ENCODE results near the gene VAMP1. TPM values are rescaled to one million over a fixed set of nuclear protein-coding genes. Genes with fewer than 3 reads are reported as not detected.

The VAMP1 gene, protein sequence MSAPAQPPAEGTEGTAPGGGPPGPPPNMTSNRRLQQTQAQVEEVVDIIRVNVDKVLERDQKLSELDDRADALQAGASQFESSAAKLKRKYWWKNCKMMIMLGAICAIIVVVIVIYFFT
- 10.3 TPM in 2 replicates for total RNA-seq (2021)
- long read RNA-seq, transcript VAMP1-201 (4 exons, 3,449 nt): major isoform, 5 of 10 reads
- long read RNA-seq, partial matches to known transcripts: 0 of 10 reads
- long read RNA-seq, other reads (novel, unspliced or antisense): 2 of 10 reads

DNA sequence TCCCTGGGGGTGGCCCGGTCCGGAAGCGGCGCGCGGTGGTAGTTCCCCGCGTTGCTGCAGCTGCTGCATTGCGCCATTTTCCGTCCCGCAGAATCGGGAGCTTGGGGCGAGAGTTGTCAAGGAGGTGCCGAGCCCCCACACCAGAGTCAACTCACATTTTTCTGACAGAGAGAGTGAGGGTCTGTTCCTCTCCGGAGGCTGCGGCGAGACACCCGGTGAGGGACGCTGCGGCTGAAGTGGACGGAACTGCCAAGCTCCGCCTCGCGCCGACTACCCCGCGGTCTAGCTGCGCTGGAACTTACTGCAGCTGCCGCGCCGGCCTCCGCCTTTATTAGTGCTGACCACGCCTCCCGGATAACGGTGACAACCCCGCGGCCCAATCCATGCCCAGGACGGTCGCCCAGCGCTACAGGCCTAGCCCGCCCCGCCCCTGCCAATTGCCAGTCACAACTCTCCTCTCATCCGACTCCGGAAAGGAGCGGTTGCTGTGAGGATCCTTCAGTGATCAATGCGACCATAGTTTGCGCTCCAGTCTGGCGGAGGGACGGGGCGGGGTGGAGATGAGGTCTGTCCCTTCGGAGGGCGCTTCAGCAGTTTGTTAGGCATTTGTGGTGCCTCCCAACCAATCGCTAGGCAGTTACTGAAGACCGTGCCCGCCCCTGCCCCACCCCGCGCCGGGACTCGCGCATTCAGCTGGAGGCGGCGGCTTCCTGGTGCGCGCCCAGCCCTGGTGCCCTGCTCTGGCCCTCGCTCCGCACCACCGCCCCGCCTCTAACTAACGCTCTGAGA lies at the start of gene VAMP1:
Gene VAMP1 (minus strand): TSS at position 303 of the 789 bp plus-strand sequence. CDS start 146 bp downstream, at position 157.
- Histone ChIP-seq H3K14ac (ENCODE audit: insufficient read depth, low read length) (0 out of 2 replicates have a peak within 1 kb of the TSS, but pooled peaks have one; percentile 7), H3K9me3 (ENCODE audit: control insufficient read depth, low read depth, low read length) (no peaks in the 10 kb centered on the region), H3K18ac (ENCODE audit: insufficient read length, low read depth, low read length) (peak within 1 kb of the TSS; percentile 19), H4K20me1 (ENCODE audit: control insufficient read depth, insufficient read depth, insufficient read length) (no peaks in the 10 kb centered on the region), H3K27me3 (ENCODE audit: insufficient read depth, low read length) (no peaks in the 10 kb centered on the region), H2BK15ac (ENCODE audit: low read depth, low read length) (no peak within 1 kb of the TSS), H3K4me2 (ENCODE audit: insufficient read depth, insufficient read length, low read length) (peak within 1 kb of the TSS; percentile 73), H3K4ac (ENCODE audit: low read depth, low read length) (no peak within 1 kb of the TSS), H4K5ac (ENCODE audit: insufficient read length, low read depth, low read length) (no peak within 1 kb of the TSS), H2AK5ac (ENCODE audit: insufficient read length, low read length) (no peak within 1 kb of the TSS), H2BK12ac (ENCODE audit: insufficient read length, low read depth, low read length) (no peak within 1 kb of the TSS), H2BK20ac (ENCODE audit: low read depth, low read length, poor library complexity, severe bottlenecking) (no peak within 1 kb of the TSS), H3K56ac (ENCODE audit: insufficient read length, low read depth, low read length) (no peak within 1 kb of the TSS), H2BK5ac (ENCODE audit: insufficient read length, low read length) (no peak within 1 kb of the TSS), H3K79me1 (ENCODE audit: insufficient read depth, low read depth, low read length, poor library complexity, severe bottlenecking) (no peaks in the 10 kb centered on the region), H4K91ac (ENCODE audit: insufficient read length, low read depth, low read length) (no peak within 1 kb of the TSS), H3K4me1 (ENCODE audit: insufficient read depth, low read length) (no peaks in the 10 kb centered on the region), H3K79me2 (ENCODE audit: insufficient read depth, low read length) (no peaks in the 10 kb centered on the region; the same call in 1 of the 2 replicates), H3K23ac (ENCODE audit: insufficient read length, low read depth, low read length) (no peak within 1 kb of the TSS), H4K8ac (replicated peaks; ENCODE audit: insufficient read length, low read depth, low read length) (no peak within 1 kb of the TSS), H2AFZ (ENCODE audit: low read length) (no peak within 1 kb of the TSS), H3K27ac (ENCODE audit: insufficient read length, low read depth, low read length) (peak within 1 kb of the TSS; percentile 22), H3K9ac (ENCODE audit: extremely low read depth, insufficient read length, low read length) (peak within 1 kb of the TSS; percentile 73), H3K23me2 (ENCODE audit: insufficient read length, low read depth, low read length, poor library complexity, severe bottlenecking) (peaks cover 6% of the 10 kb centered on the region), H2BK120ac (ENCODE audit: low read depth, low read length, poor library complexity, severe bottlenecking) (no peak within 1 kb of the TSS), H3T11ph (ENCODE audit: low read length) (no peak within 1 kb of the TSS)
- Mint-ChIP-seq H3K27ac (peak within 1 kb of the TSS; percentile 92 to 94 (median 94)), H3K9me3 (peaks cover 2 to 6% of the 10 kb centered on the region in 2 experiments), H3K36me3 (ENCODE audit: insufficient read depth in 1 of 3, low read depth in 3 of 3) (peaks cover 9 to 22% (median 15%) of the 10 kb centered on the region in 3 experiments), H3K4me3 (peak within 1 kb of the TSS; percentile 83 to 89), H3K27me3 (ENCODE audit: low read depth) (peaks cover 19% of the 10 kb centered on the region), H3K4me1 (peaks cover 18% of the 10 kb centered on the region in 2 experiments)
- no CpG with 5 or more reads among the region's 69 CpGs for WGBS (ENCODE audit: extremely low coverage, insufficient read length, low lambda C conversion rate)
- peak; percentile 99 for DNase-seq
- TF ChIP-seq, protein P1, sequence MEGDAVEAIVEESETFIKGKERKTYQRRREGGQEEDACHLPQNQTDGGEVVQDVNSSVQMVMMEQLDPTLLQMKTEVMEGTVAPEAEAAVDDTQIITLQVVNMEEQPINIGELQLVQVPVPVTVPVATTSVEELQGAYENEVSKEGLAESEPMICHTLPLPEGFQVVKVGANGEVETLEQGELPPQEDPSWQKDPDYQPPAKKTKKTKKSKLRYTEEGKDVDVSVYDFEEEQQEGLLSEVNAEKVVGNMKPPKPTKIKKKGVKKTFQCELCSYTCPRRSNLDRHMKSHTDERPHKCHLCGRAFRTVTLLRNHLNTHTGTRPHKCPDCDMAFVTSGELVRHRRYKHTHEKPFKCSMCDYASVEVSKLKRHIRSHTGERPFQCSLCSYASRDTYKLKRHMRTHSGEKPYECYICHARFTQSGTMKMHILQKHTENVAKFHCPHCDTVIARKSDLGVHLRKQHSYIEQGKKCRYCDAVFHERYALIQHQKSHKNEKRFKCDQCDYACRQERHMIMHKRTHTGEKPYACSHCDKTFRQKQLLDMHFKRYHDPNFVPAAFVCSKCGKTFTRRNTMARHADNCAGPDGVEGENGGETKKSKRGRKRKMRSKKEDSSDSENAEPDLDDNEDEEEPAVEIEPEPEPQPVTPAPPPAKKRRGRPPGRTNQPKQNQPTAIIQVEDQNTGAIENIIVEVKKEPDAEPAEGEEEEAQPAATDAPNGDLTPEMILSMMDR (conservative IDR thresholded peaks at IDR 0.05): no peak

All from H9 (cell line).